OCI-LY3 (cell line): Measurements from ENCODE around the gene TUB.

Experiments
- EZH2phosphoT487 ChIP-seq: fragments of 200-600 bp; shearing (Covaris generic); IDR thresholded peaks from 2 replicates; pipeline ENCODE4 v1.6.1; 2018; ENCODE audit warnings: antibody characterized with exemption, mixed run types, low read depth
- TF ChIP-seq, protein P1 (sequence below): fragments of 200-600, 300-600 bp; sonication (generic); IDR thresholded peaks from 2 replicates; pipeline ENCODE4 v1.5.1; 2014; ENCODE audit warnings: antibody characterized with exemption, low read length, low read depth

DNA sequence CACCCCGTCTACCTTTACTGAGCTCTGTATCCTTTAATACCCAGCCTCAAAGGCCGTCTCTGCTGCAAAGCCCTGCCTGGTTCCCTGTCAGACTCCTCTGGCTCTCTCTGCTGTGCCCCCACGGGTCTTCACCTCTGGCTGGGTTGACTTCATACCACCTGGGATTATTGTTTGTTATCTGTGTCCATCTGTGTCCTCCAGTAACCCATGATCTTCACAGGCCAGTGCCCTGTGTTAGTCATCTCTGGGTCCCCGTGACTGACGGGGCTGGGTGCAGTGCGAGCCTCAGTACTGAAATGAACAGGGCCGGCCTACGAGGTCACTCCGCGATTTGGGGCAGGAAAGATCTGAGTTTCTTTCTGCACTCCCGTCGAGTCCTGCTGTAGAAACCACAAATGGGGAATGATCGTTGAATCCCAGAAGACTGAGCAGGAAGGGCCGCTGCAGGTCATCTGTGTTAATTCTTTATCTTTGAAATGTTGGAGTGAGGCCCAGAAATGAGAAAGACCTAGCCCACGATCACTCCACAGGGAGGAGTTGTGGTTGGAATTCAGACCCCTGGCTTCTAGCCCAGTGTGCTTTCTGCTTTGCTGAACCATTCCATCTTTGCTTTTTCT is 12.3 kb upstream of the TUB start:
- TF ChIP-seq, protein P1, sequence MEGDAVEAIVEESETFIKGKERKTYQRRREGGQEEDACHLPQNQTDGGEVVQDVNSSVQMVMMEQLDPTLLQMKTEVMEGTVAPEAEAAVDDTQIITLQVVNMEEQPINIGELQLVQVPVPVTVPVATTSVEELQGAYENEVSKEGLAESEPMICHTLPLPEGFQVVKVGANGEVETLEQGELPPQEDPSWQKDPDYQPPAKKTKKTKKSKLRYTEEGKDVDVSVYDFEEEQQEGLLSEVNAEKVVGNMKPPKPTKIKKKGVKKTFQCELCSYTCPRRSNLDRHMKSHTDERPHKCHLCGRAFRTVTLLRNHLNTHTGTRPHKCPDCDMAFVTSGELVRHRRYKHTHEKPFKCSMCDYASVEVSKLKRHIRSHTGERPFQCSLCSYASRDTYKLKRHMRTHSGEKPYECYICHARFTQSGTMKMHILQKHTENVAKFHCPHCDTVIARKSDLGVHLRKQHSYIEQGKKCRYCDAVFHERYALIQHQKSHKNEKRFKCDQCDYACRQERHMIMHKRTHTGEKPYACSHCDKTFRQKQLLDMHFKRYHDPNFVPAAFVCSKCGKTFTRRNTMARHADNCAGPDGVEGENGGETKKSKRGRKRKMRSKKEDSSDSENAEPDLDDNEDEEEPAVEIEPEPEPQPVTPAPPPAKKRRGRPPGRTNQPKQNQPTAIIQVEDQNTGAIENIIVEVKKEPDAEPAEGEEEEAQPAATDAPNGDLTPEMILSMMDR, result no peak
- TF ChIP-seq EZH2phosphoT487, result no peak
